ENCODE measurements around the gene KCNQ5. TPM values are rescaled to one million over a fixed set of nuclear protein-coding genes. Genes with fewer than 3 reads are reported as not detected.

KCNQ5 gene
- total RNA-seq, 3 donors from 2014 or later (not counting 1 experiment from before 2014, with no cell fraction given), result 8.2 to 9.7 (median 8.7) TPM

GRCh38 chr6:73194744-73195143, 572.9 kb downstream of the KCNQ5 start:
- DNase-seq (no peak), ATAC-seq (no peak)
- no peak for TF ChIP-seq CTCF (IDR thresholded peaks at IDR 0.05)
- Mint-ChIP-seq H3K4me3 (no peak overlapping the region), H3K27ac (no peak overlapping the region), H3K36me3 (no peaks in the 10 kb centered on the region), H3K4me1 (no peaks in the 10 kb centered on the region), H3K27me3 (ENCODE audit: low read depth in 2 of 2) (no peaks in the 10 kb centered on the region), H3K9me3 (no peaks in the 10 kb centered on the region)
- no peaks in the 10 kb centered on the region for H3K9me3 ChIP-seq (ENCODE audit: control insufficient read depth, insufficient read depth, low read length)
- no peak overlapping the region for H3K27ac ChIP-seq (ENCODE audit: low read length)
- H3K36me3 ChIP-seq (ENCODE audit: control insufficient read depth, insufficient read depth, low read length), result peaks cover 6% of the 10 kb centered on the region
- 98% methylated on average over 7 of the region's 7 CpGs for WGBS (ENCODE audit: insufficient coverage)
- no peak overlapping the region for H3K4me3 ChIP-seq (ENCODE audit: low read length)
- intact Hi-C loops (cut with micrococcal nuclease), result no loop called here
- H3K27me3 ChIP-seq (ENCODE audit: control insufficient read depth, insufficient read depth, low read length), result no peaks in the 10 kb centered on the region
- H3K4me1 ChIP-seq (ENCODE audit: control insufficient read depth, insufficient read depth, low read length), result no peaks in the 10 kb centered on the region

GRCh38 chr6:73200247-73200646, 578.4 kb downstream of the KCNQ5 start:
- Histone ChIP-seq H3K4me3 (ENCODE audit: low read length) (no peak overlapping the region), H3K4me1 (ENCODE audit: control insufficient read depth, insufficient read depth, low read length) (no peaks in the 10 kb centered on the region), H3K36me3 (ENCODE audit: control insufficient read depth, insufficient read depth, low read length) (peaks cover 2% of the 10 kb centered on the region), H3K27ac (ENCODE audit: low read length) (no peak overlapping the region), H3K9me3 (ENCODE audit: control insufficient read depth, insufficient read depth, low read length) (no peaks in the 10 kb centered on the region), H3K27me3 (ENCODE audit: control insufficient read depth, insufficient read depth, low read length) (no peaks in the 10 kb centered on the region)
- WGBS (ENCODE audit: insufficient coverage), result 100% methylated on average over 2 of the region's 3 CpGs
- Mint-ChIP-seq H3K27me3 (ENCODE audit: low read depth in 2 of 2) (no peaks in the 10 kb centered on the region), H3K4me3 (no peak overlapping the region), H3K9me3 (no peaks in the 10 kb centered on the region), H3K27ac (no peak overlapping the region), H3K4me1 (no peaks in the 10 kb centered on the region), H3K36me3 (no peaks in the 10 kb centered on the region)
- DNase-seq (no peak), ATAC-seq (no peak)
- intact Hi-C loops (cut with micrococcal nuclease), result no loop called here
- no peak for TF ChIP-seq CTCF (IDR thresholded peaks at IDR 0.05)

- Histone ChIP-seq H3K4me1 (ENCODE audit: control insufficient read depth, insufficient read depth, low read length) (no peaks in the 10 kb centered on the region), H3K36me3 (ENCODE audit: control insufficient read depth, insufficient read depth, low read length) (no peaks in the 10 kb centered on the region), H3K27ac (ENCODE audit: low read length) (no peak overlapping the region), H3K27me3 (ENCODE audit: control insufficient read depth, insufficient read depth, low read length) (no peaks in the 10 kb centered on the region), H3K9me3 (ENCODE audit: control insufficient read depth, insufficient read depth, low read length) (no peaks in the 10 kb centered on the region), H3K4me3 (ENCODE audit: low read length) (no peak overlapping the region)
- DNase-seq, result no peak
- H3K27me3 Mint-ChIP-seq (ENCODE audit: low read depth in 2 of 2), result no peaks in the 10 kb centered on the region
- H3K4me1 Mint-ChIP-seq, result no peaks in the 10 kb centered on the region
- no peaks in the 10 kb centered on the region for H3K36me3 Mint-ChIP-seq
- H3K9me3 Mint-ChIP-seq, result no peaks in the 10 kb centered on the region
- H3K4me3 Mint-ChIP-seq, result no peak overlapping the region
- TF ChIP-seq CTCF (IDR thresholded peaks at IDR 0.05), result no peak
- no peak for ATAC-seq
- WGBS (ENCODE audit: insufficient coverage), result 76% methylated on average over 4 of the region's 4 CpGs
- intact Hi-C loops (cut with micrococcal nuclease), result no loop called here
- H3K27ac Mint-ChIP-seq, result no peak overlapping the region
Observed at GRCh38 chr6:73200735-73201134, 578.9 kb downstream of the KCNQ5 start.

- no peaks in the 10 kb centered on the region for H3K27me3 ChIP-seq (ENCODE audit: control insufficient read depth, insufficient read depth, low read length)
- no peaks in the 10 kb centered on the region for H3K36me3 ChIP-seq (ENCODE audit: control insufficient read depth, insufficient read depth, low read length)
- no peaks in the 10 kb centered on the region for H3K9me3 ChIP-seq (ENCODE audit: control insufficient read depth, insufficient read depth, low read length)
- no peaks in the 10 kb centered on the region for H3K27me3 Mint-ChIP-seq (ENCODE audit: low read depth in 2 of 2)
- WGBS (ENCODE audit: insufficient coverage), result no CpG with 5 or more reads among the region's 1 CpG
- no peaks in the 10 kb centered on the region for H3K9me3 Mint-ChIP-seq
- no peaks in the 10 kb centered on the region for H3K4me1 ChIP-seq (ENCODE audit: control insufficient read depth, insufficient read depth, low read length)
- DNase-seq, result no peak
- intact Hi-C loops (cut with micrococcal nuclease), result no loop called here
- no peak overlapping the region for H3K4me3 Mint-ChIP-seq
- H3K36me3 Mint-ChIP-seq, result no peaks in the 10 kb centered on the region
- H3K27ac Mint-ChIP-seq, result no peak overlapping the region
- ATAC-seq, result no peak
- H3K4me1 Mint-ChIP-seq, result no peaks in the 10 kb centered on the region
- no peak overlapping the region for H3K4me3 ChIP-seq (ENCODE audit: low read length)
- TF ChIP-seq CTCF (IDR thresholded peaks at IDR 0.05), result no peak
- no peak overlapping the region for H3K27ac ChIP-seq (ENCODE audit: low read length)
Observed at GRCh38 chr6:73203098-73203497, 581.2 kb downstream of the KCNQ5 start.
